Measurements from ENCODE around the gene GJB3. TPM values are rescaled to one million over a fixed set of nuclear protein-coding genes. Genes with fewer than 3 reads are reported as not detected.

GJB3 gene
- polyA plus RNA-seq, 3 donors = not detected

GRCh38 chr1:34831721-34832246 is 50.8 kb downstream of the GJB3 start:
- H3K27me3 ChIP-seq (ENCODE audit: control insufficient read depth in 2 of 2, insufficient read depth in 2 of 2, low read length in 2 of 2) = no peaks in the 10 kb centered on the region
- no peaks in the 10 kb centered on the region for H3K79me2 ChIP-seq (ENCODE audit: insufficient read depth, low read length)
- DNase-seq = no peak
- H3K4me3 ChIP-seq (replicated peaks in 1 of 3; ENCODE audit: low read depth in 2 of 3, low read length in 3 of 3) = no peak overlapping the region
- Mint-ChIP-seq H3K27me3 (ENCODE audit: low read depth in 3 of 3) (peaks cover 3 to 5% (median 5%) of the 10 kb centered on the region in 3 donors), H3K36me3 (no peaks in the 10 kb centered on the region), H3K4me3 (no peak overlapping the region), H3K9me3 (no peaks in the 10 kb centered on the region), H3K27ac (peak overlapping the region in 1 of 7 donors; percentile 56), H3K4me1 (peaks cover 4% of the 10 kb centered on the region)
- no peak overlapping the region for H3K4me2 ChIP-seq (replicated peaks; ENCODE audit: extremely low read depth, low read length, poor library complexity, severe bottlenecking)
- 84% methylated on average over 5 of the region's 6 CpGs for WGBS (ENCODE audit: insufficient coverage)
- no peak overlapping the region for H3K27ac ChIP-seq (ENCODE audit: low read depth in 1 of 2, low read length in 2 of 2)
- H3K9me3 ChIP-seq (replicated peaks in 1 of 2; ENCODE audit: control insufficient read depth in 1 of 2, insufficient read depth in 1 of 2, low read length in 2 of 2) = no peaks in the 10 kb centered on the region
- H3K36me3 ChIP-seq (replicated peaks in 1 of 2; ENCODE audit: control insufficient read depth in 1 of 2, insufficient read depth in 2 of 2, low read length in 2 of 2) = no peaks in the 10 kb centered on the region
- H3K9ac ChIP-seq (ENCODE audit: insufficient read depth, low read length, poor library complexity, severe bottlenecking) = no peak overlapping the region
- no peak overlapping the region for H2AFZ ChIP-seq (ENCODE audit: insufficient read depth, low read depth, low read length, poor library complexity, severe bottlenecking)
- TF ChIP-seq CTCF (IDR thresholded peaks at IDR 0.05) = no peak
- H4K20me1 ChIP-seq (ENCODE audit: insufficient read depth, low read length) = no peaks in the 10 kb centered on the region
- intact Hi-C loops (cut with micrococcal nuclease) = no loop called here
- H3K4me1 ChIP-seq (ENCODE audit: control insufficient read depth in 1 of 2, insufficient read depth in 2 of 2, low read length in 2 of 2) = no peaks in the 10 kb centered on the region

GRCh38 chr1:34833711-34834110 is 52.7 kb downstream of the GJB3 start:
- Histone ChIP-seq H3K4me1 (ENCODE audit: control insufficient read depth in 1 of 2, insufficient read depth in 2 of 2, low read length in 2 of 2) (no peaks in the 10 kb centered on the region), H3K9me3 (replicated peaks in 1 of 2; ENCODE audit: control insufficient read depth in 1 of 2, insufficient read depth in 1 of 2, low read length in 2 of 2) (no peaks in the 10 kb centered on the region), H3K4me2 (replicated peaks; ENCODE audit: extremely low read depth, low read length, poor library complexity, severe bottlenecking) (no peak overlapping the region), H3K79me2 (ENCODE audit: insufficient read depth, low read length) (no peaks in the 10 kb centered on the region), H2AFZ (ENCODE audit: insufficient read depth, low read depth, low read length, poor library complexity, severe bottlenecking) (no peak overlapping the region), H3K36me3 (replicated peaks in 1 of 2; ENCODE audit: control insufficient read depth in 1 of 2, insufficient read depth in 2 of 2, low read length in 2 of 2) (no peaks in the 10 kb centered on the region), H3K27ac (ENCODE audit: low read depth in 1 of 2, low read length in 2 of 2) (no peak overlapping the region), H3K9ac (ENCODE audit: insufficient read depth, low read length, poor library complexity, severe bottlenecking) (no peak overlapping the region), H4K20me1 (ENCODE audit: insufficient read depth, low read length) (no peaks in the 10 kb centered on the region), H3K4me3 (replicated peaks in 1 of 3; ENCODE audit: low read depth in 2 of 3, low read length in 3 of 3) (no peak overlapping the region), H3K27me3 (ENCODE audit: control insufficient read depth in 2 of 2, insufficient read depth in 2 of 2, low read length in 2 of 2) (no peaks in the 10 kb centered on the region)
- Mint-ChIP-seq H3K27ac (no peak overlapping the region), H3K9me3 (no peaks in the 10 kb centered on the region), H3K27me3 (ENCODE audit: low read depth in 3 of 3) (peaks cover 1 to 3% (median 2%) of the 10 kb centered on the region in 3 donors), H3K36me3 (no peaks in the 10 kb centered on the region), H3K4me1 (peaks cover 4% of the 10 kb centered on the region), H3K4me3 (no peak overlapping the region)
- intact Hi-C loops (cut with micrococcal nuclease) = no loop called here
- 50% methylated on average over 1 of the region's 1 CpG for WGBS (ENCODE audit: insufficient coverage)
- no peak for DNase-seq
- no peak for TF ChIP-seq CTCF (IDR thresholded peaks at IDR 0.05)

Other genes starting within 250 kb of the GJB3 start
- under 1 TPM in 1 of 3 donors, not detected in 2; 0.12 TPM for gene GJB5, start 26.2 kb upstream of the GJB3 start, polyA plus RNA-seq
- not detected for gene GJB4, start 21.5 kb upstream of the GJB3 start, polyA plus RNA-seq
- gene GJA4, start 11.8 kb downstream of the GJB3 start, polyA plus RNA-seq = not detected
- gene SMIM12, start 78.5 kb downstream of the GJB3 start, polyA plus RNA-seq = 100 to 1,000 TPM in 1 of 3 donors, 10 to 100 TPM in 2; 31.8 to 121 (median 93.7) TPM
- under 1 TPM; 0.10 to 0.56 (median 0.16) TPM for gene DLGAP3, start 148.4 kb downstream of the GJB3 start, polyA plus RNA-seq
- 100 to 1,000 TPM in 2 of 3 donors, 10 to 100 TPM in 1; 33.6 to 128 (median 102) TPM for gene TMEM35B, start 204.1 kb downstream of the GJB3 start, polyA plus RNA-seq